Kidney epithelial cell (primary cell): ENCODE results near the gene NEK6. TPM values are rescaled to one million over a fixed set of nuclear protein-coding genes. Genes with fewer than 3 reads are reported as not detected.

Experiments used
- DNase-seq: peaks from one replicate; pipeline ENCODE4 v3.0.0-alpha.2; 2010; ENCODE audit warnings: low read depth
- H3K27me3 ChIP-seq: 2 replicates; pipeline ENCODE4 v1.6.0; 2011; ENCODE audit warnings: low read length; ENCODE audit not compliant: control insufficient read depth, insufficient read depth
- H3K36me3 ChIP-seq: 2 replicates; pipeline ENCODE4 v1.5.1; 2011; ENCODE audit warnings: low read length; ENCODE audit not compliant: control insufficient read depth, insufficient read depth
- H3K4me3 ChIP-seq: 2 replicates; pipeline ENCODE4 v1.5.1; 2011; ENCODE audit warnings: low read depth, mild to moderate bottlenecking, control low read depth, low read length
- total RNA-seq: library from RNA; depleted of rRNA; stranded (reverse); fragments of >200 nt; gene quantifications from 2 replicates; pipeline ENCODE4 v1.2.3, GENCODE V29; 2015
- TF ChIP-seq, protein P1 (sequence below): IDR thresholded peaks from 2 replicates; pipeline ENCODE4 v1.5.1; 2011; ENCODE audit warnings: mild to moderate bottlenecking, moderate library complexity, low read length, control low read depth, inconsistent platforms; ENCODE audit not compliant: insufficient read depth, poor library complexity, severe bottlenecking

The NEK6 gene
- total RNA-seq, 1 donor from 2014 or later = 17.8 TPM

DNA sequence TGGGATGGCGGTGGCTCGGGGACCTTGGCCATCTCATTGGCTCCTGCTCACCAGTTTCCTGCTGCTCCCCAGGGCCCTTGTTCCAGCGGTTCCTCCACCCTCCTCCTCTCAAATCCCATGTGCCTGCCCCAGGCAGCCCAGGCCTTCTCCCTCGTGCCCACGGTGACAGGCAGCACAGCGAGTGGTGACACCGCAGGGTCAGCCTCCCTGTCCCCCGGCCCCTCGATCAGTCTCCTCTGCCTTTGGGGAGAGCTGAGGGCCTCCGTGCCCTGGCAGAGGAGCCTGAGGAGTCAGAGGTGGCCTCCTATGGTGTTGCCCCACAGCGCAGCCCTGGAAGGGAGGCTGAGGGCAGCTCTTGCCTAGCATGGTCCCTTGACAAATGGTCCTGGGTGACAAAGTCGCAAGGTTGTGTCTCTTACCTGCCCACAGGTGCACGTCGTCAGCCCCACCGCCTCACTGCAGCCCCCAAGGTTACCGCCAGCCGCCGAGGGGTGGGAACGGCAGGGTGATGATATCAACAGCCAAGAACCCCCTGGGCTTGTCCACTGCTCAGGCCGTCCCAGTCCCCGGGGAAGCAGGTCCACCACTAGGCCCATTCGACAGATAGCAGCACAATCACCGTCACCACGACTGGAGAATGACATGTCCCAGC is 49.8 kb downstream of the NEK6 start:
- peaks cover 2% of the 10 kb centered on the region for H3K36me3 ChIP-seq
- TF ChIP-seq, protein P1, sequence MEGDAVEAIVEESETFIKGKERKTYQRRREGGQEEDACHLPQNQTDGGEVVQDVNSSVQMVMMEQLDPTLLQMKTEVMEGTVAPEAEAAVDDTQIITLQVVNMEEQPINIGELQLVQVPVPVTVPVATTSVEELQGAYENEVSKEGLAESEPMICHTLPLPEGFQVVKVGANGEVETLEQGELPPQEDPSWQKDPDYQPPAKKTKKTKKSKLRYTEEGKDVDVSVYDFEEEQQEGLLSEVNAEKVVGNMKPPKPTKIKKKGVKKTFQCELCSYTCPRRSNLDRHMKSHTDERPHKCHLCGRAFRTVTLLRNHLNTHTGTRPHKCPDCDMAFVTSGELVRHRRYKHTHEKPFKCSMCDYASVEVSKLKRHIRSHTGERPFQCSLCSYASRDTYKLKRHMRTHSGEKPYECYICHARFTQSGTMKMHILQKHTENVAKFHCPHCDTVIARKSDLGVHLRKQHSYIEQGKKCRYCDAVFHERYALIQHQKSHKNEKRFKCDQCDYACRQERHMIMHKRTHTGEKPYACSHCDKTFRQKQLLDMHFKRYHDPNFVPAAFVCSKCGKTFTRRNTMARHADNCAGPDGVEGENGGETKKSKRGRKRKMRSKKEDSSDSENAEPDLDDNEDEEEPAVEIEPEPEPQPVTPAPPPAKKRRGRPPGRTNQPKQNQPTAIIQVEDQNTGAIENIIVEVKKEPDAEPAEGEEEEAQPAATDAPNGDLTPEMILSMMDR = no peak
- H3K4me3 ChIP-seq = no peak overlapping the region
- no peak for DNase-seq
- no peaks in the 10 kb centered on the region for H3K27me3 ChIP-seq

DNA sequence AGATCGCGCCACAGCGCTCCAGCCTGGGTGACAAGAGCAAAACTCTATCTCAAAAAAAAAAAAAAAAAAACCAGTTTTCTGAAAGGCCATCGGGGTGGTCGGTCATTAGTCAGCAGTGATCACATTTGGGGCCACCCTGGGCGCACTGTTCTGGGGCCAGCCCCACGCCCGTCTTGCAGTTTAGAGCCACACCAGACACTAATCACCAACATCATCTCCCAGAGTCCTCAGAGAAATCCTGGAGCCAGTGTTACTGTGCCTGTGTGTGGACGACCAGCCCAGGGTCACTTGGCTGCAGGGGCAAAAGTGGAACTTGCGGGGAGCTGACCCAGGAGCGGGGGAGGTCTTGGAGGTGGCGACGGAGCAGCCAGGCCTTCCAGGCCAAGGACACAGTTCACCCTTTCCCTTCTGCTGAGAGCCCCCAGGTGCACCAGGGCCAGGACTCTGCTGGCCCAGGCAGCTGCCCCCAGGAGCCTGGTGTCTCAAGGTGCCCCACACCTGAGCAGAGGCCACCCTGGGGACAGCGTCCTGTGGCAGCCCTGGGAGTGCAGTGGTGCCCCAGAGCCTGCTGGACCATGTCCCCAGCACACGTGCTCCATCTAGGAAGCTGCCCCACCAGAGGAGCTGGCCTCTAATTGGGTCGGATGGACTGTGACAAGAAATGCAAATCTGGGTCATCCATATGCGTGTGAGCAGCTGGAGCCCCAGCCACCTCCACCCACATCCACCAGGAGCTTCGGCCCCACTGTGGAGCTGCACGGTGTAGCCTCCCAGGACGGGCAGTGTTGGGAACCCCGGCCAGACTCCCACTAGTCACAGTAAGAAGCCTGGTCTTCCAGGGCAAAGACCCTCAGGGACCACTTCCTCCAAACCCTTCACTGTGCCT is 51.1 kb downstream of the NEK6 start:
- DNase-seq = no peak
- Histone ChIP-seq H3K4me3 (no peak overlapping the region), H3K27me3 (no peaks in the 10 kb centered on the region), H3K36me3 (peaks cover 2% of the 10 kb centered on the region)
- TF ChIP-seq, protein P1 = no peak

GRCh38 chr9:124309667-124310084 is 51.9 kb downstream of the NEK6 start:
- TF ChIP-seq, protein P1 = no peak
- Histone ChIP-seq H3K36me3 (peaks cover 2% of the 10 kb centered on the region), H3K4me3 (no peak overlapping the region), H3K27me3 (no peaks in the 10 kb centered on the region)
- DNase-seq = peak; percentile 91

- Histone ChIP-seq H3K4me3 (no peak overlapping the region), H3K27me3 (no peaks in the 10 kb centered on the region), H3K36me3 (peaks cover 2% of the 10 kb centered on the region)
- DNase-seq = no peak
- TF ChIP-seq, protein P1 = peak; percentile 5
Observed at GRCh38 chr9:124311283-124311682, 53.5 kb downstream of the NEK6 start.

- H3K4me3 ChIP-seq = no peak overlapping the region
- TF ChIP-seq, protein P1 = no peak
- H3K36me3 ChIP-seq = peaks cover 2% of the 10 kb centered on the region
- DNase-seq = no peak
- no peaks in the 10 kb centered on the region for H3K27me3 ChIP-seq
Observed at GRCh38 chr9:124312290-124313265, 54.8 kb downstream of the NEK6 start.
